HG03045 (cell line): ENCODE data around the gene VWA5B1.

Experiments
- ATAC-seq: cut with Tn5 transposase; IDR thresholded peaks from one replicate; pipeline ENCODE4 v1.9.1; 2021; ENCODE audit warnings: mild to moderate bottlenecking, moderate library complexity; ENCODE audit not compliant: unreplicated experiment

Gene VWA5B1

DNA sequence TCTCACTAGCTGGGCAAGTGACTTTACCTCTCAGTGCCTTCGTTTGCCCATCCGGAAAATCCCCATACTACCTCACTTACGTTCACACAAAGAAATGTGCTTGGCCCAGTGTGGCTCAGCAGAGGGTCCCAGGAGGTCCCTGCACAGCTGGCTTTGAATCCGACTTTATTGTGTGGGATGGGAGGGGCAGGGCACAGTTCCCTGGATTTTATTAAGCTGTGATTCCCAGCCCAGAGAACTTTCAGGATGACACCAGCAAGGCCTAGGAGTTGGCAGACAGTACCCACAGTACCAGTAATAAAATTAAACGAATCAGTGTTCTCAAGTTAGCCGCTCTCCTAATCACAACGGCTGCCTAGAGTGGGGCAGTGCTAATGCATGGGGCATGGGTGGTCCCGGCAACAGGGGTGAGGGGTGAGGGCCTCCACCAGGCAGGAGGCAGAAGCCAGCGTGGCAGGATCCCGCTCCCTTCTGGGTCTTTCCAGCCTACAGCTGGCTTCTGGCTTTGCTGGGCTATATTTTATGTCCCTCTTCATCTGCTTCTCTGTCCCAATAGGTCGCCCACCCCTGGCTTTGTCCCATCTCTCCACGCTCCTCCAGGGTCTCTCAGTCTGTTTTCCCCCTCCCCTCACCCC is 74.9 kb downstream of the VWA5B1 start:
- no peak for ATAC-seq

DNA sequence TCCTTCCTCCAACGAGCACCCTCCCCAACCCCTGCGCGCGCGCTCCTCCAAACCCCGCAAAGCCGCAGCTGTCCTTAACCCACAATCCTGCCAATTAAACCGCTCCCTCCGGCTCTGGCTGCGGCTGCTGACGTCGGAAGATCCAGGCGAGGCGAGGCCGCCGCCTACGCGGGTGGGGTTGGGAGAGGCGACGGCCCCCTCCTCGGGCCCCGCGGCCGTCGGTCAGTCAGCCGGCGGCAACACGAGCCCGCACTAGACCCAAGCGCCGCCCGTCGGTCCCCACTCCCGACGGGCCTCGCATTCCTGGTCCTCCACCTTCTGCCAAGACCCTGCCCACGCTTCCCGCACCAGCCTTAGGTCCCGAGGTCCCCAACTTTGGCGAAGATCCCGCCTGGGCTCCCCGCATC is 75.4 kb downstream of the VWA5B1 start:
- no peak for ATAC-seq

GRCh38 chr1:20366463-20367115 is 75.9 kb downstream of the VWA5B1 start:
- ATAC-seq = no peak

DNA sequence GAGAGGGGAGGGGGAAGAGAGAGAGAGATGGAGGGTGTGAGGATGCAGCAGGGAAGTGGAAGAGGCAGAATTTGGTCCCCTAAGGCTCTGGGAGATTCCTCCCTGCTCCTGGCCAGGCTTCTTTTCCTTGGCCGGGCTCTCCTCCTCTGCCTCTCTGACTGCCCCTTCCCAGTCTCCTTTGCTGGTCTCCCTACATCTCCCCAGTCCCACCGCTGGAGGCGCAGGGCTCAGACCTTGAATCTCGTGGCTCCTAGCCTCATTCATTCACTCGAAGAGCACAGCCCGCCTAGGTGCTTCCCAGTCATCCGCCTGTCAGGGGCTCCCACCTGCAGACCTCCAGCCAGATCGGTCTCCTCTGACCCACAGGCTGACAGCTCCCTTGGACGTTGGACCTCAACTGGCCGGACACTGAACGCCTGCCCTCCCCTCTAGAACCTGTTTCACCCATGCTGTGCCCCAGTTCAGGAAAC is 76.5 kb downstream of the VWA5B1 start:
- no peak for ATAC-seq

GRCh38 chr1:20367626-20368025 is 77.0 kb downstream of the VWA5B1 start:
- no peak for ATAC-seq

DNA sequence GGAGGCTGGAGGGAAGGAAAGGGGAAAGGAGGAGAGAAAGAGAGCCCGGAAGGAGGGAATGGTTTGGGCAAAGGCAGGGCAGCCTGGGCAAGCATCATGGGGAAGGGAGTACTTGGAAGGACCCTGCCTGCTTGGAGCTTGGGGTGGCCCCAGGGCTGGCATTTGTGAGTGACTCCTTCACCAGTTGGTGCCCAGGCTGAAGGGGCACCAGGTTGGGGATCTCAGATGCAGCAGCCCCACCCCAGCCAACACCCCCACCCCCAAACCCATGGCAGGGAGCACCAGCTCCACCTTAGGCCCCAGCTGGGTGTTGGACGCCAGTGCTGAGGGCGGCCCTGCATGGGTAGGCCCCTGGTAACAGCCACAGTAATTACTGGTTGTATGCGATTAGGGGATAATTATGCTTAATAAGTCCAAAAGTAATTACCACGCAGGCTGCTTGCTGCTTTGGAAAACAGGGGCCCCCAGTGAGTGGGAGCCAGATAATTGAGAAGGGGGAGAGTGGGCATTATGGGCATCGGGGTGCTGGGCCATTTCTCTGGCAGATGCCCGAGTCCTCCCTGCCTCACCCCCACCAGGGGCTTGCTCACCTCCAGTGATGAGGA is 78.3 kb downstream of the VWA5B1 start:
- ATAC-seq = no peak

DNA sequence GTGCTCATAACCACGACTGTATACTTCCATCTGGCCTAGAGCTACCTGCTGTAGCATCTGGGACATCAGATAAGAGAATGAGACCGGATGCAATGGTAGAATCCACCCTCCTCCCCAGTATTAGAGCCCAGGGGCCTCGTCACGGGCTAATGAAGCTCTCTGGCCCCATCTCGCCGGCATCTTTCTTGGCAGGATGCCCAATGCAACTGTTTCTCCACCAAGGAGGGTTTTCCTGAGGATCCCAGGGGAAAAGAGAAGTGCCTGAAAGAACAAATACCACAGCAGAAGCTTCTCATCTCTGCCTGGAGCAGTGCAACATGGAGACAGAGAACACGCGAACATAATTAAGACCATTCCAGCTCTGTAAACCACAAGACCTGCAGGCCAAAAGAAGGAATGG is 80.0 kb downstream of the VWA5B1 start:
- no peak for ATAC-seq

- ATAC-seq = no peak
Observed at GRCh38 chr1:20371411-20371810, 80.7 kb downstream of the VWA5B1 start.

GRCh38 chr1:20371883-20372282 is 81.2 kb downstream of the VWA5B1 start:
- ATAC-seq = no peak

GRCh38 chr1:20372676-20373075 is 82.0 kb downstream of the VWA5B1 start:
- ATAC-seq = no peak

- no peak for ATAC-seq
Observed at GRCh38 chr1:20373286-20373685, 82.6 kb downstream of the VWA5B1 start.

- ATAC-seq = no peak
Observed at GRCh38 chr1:20373764-20374163, 83.1 kb downstream of the VWA5B1 start.

DNA sequence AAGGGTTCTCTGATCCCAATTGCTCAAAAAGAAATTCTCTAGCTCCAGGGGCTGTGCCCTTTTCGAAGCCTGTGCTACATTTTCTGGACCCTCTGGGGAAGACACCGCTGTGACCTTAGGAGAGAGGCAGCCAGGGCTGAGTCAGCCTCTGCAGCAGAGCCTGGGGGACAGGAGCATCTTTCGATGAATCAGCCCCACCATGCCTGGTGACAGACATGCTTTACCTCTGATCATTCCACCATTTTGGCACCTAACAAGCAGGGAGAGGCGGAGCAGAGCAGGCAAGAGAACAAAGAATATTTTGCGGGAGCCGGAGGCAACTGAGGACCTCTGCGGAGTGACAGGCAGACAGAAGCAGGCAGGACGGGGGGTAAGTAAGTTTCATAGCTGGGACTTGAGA is 84.9 kb downstream of the VWA5B1 start:
- ATAC-seq = no peak

DNA sequence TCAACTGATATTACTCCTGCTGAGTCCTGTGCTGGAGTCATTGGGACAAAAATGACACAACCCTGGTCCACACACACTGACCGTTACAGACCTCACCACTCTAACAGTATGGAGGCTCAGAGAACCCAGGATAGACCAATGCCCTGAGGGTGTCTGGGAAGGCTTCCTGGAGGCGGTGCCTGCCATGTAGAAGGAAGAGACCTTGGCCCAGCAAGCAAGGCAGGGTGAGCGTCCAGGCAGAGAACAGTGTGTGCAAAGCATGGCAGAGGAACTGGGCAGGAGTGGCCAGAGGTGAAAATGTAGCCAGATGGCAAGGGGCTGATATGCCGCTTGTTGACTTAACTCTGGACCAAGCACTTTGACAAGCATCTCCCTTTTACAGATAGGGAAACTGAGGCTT is 85.5 kb downstream of the VWA5B1 start:
- no peak for ATAC-seq

- no peak for ATAC-seq
Observed at GRCh38 chr1:20376880-20377494, 86.3 kb downstream of the VWA5B1 start.

GRCh38 chr1:20377516-20378270 is 87.0 kb downstream of the VWA5B1 start:
- no peak for ATAC-seq

- no peak for ATAC-seq
Observed at GRCh38 chr1:20379075-20379474, 88.4 kb downstream of the VWA5B1 start.

GRCh38 chr1:20380175-20380574 is 89.5 kb downstream of the VWA5B1 start:
- no peak for ATAC-seq

DNA sequence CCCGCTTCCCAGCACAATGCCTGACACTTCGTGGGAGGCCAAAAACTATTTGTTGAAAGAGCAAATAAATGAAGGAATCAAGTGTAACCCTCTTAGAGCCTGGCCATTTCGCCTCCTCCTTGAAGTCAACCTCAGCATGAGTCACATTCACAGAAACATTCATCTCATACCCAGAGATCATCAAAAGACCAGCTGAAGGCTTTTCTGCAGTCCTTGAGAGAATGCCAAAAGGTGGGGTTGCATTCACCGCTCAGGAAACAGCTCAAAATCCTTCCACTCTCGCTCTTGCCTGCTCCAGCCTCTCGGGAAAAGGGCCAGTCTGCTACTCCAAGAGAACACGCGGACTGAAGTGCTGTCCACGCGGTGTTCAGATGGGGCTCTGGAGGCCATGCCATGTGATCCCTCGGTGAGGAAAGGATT is 90.0 kb downstream of the VWA5B1 start:
- ATAC-seq = no peak

- no peak for ATAC-seq
Observed at GRCh38 chr1:20381045-20381641, 90.5 kb downstream of the VWA5B1 start.

DNA sequence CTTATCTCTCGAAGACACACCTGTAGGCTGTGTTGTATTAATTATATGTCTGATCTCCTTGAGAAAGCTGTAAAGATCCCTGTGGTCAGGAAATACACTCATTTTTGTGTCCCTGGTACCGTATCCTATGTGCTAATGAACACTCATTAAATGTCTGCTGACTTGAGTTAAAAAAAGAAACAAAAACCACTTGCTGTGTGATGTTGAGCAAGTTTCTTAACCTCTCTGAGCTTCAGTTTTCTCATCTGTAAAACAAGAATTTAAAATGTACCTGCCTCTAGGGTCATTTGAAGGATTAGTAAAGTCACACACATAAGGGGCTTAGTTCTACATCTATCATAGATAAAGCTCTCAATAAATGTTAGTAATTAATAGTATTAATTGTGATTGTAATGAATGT is 91.3 kb downstream of the VWA5B1 start:
- ATAC-seq = no peak
